ENCODE results near the gene PRSS23.

- TF ChIP-seq EZH2 (IDR thresholded peaks at IDR 0.05; ENCODE audit: borderline replicate concordance, low read depth, low read length, severe bottlenecking): no peak
- no peak for TF ChIP-seq CTCF (IDR thresholded peaks at IDR 0.05; ENCODE audit: extremely low read depth in 1 of 2, insufficient read depth in 1 of 2, low read depth in 1 of 2, low read length in 2 of 2)
- no peak for TF ChIP-seq POLR2AphosphoS5 (IDR thresholded peaks at IDR 0.05; ENCODE audit: insufficient read depth, low read depth, low read length)
- no peak for TF ChIP-seq MYC (IDR thresholded peaks at IDR 0.05; ENCODE audit: low read depth, low read length)
- no peak for TF ChIP-seq POLR2A (IDR thresholded peaks at IDR 0.05; ENCODE audit: low read depth, low read length)
Observed at GRCh38 chr11:86801364-86801763, 1.0 kb downstream of the PRSS23 start.

All from endothelial cell of umbilical vein (primary cell).